Uterus (tissue), 2 donors: ENCODE results near the gene KCTD19.

Experiments used
- CTCF ChIP-seq, 4 experiments: fragments of 200-600 bp in 2 of 4; fragments of 450-650 bp in 2 of 4; sonication (generic) in 2 of 4; IDR thresholded peaks; one replicate each; pipeline ENCODE4 v1.5.1; 2016 to 2019; ENCODE audit warnings: antibody characterized with exemption in 4 of 4, mild to moderate bottlenecking in 2 of 4, moderate library complexity in 1 of 4
- POLR2A ChIP-seq, 2 donors: fragments of 450-650 bp; IDR thresholded peaks; one replicate each; pipeline ENCODE4 v1.6.1; 2016; ENCODE audit warnings: antibody characterized with exemption in 2 of 2, mild to moderate bottlenecking in 1 of 2, moderate library complexity in 1 of 2

GRCh38 chr16:67259705-67260104 lies 66.8 kb downstream of the KCTD19 start:
- TF ChIP-seq CTCF (IDR thresholded peaks at IDR 0.05) (no peak), POLR2A (IDR thresholded peaks at IDR 0.05) (no peak)
